EL (cell line): Measurements from ENCODE around the gene EMILIN2.

Experiments
- DNase-seq: peaks from one replicate; pipeline ENCODE4 v3.0.0-alpha.2; 2016

The EMILIN2 gene

GRCh38 chr18:2960983-2961696 lies 114.3 kb downstream of the EMILIN2 start:
- DNase-seq, result no peak

GRCh38 chr18:2961821-2962220 lies 115.0 kb downstream of the EMILIN2 start:
- DNase-seq, result no peak

GRCh38 chr18:2963048-2963447 lies 116.2 kb downstream of the EMILIN2 start:
- no peak for DNase-seq

GRCh38 chr18:2964361-2965010 lies 117.7 kb downstream of the EMILIN2 start:
- DNase-seq, result no peak
